ENCODE data around the gene GCHFR.

DNA sequence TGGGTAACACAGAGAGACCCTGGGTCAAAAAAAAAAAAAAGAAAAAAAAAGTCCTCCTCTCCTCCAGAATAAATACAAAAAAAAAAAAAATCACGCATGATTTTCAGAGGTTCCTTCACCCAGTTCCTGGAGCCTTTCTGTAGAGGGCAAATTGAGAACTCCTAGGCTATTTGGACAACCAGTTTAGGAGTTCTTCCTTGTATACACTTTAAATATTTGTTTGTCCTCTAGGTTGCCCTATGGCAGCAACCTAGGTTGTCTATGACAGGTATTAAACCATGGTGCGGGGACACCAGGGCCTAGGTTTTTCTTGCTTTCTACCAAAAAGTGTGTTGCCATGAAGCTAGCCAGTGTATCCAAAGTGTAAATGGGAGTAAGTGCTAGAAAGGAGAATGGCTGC, 39.2 kb downstream of the GCHFR start:
- TF ChIP-seq, protein P1, sequence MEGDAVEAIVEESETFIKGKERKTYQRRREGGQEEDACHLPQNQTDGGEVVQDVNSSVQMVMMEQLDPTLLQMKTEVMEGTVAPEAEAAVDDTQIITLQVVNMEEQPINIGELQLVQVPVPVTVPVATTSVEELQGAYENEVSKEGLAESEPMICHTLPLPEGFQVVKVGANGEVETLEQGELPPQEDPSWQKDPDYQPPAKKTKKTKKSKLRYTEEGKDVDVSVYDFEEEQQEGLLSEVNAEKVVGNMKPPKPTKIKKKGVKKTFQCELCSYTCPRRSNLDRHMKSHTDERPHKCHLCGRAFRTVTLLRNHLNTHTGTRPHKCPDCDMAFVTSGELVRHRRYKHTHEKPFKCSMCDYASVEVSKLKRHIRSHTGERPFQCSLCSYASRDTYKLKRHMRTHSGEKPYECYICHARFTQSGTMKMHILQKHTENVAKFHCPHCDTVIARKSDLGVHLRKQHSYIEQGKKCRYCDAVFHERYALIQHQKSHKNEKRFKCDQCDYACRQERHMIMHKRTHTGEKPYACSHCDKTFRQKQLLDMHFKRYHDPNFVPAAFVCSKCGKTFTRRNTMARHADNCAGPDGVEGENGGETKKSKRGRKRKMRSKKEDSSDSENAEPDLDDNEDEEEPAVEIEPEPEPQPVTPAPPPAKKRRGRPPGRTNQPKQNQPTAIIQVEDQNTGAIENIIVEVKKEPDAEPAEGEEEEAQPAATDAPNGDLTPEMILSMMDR (IDR thresholded peaks at IDR 0.05) = no peak
- no peak for TF ChIP-seq POLR2A (IDR thresholded peaks at IDR 0.05)

Measured in Peyer's patch (tissue), 4 donors.